Stomach (tissue), 9 donors: ENCODE data around the gene CD74. TPM values are rescaled to one million over a fixed set of nuclear protein-coding genes. Genes with fewer than 3 reads are reported as not detected.

Source experiments
- DNase-seq, 2 donors: peaks; one replicate each; pipeline versions ENCODE4 v3.0.0 to v3.0.0-alpha.2; 2013 to 2019
- H3K27ac ChIP-seq, 5 donors: fragments of 200-600 bp in 4 of 5; sonication (generic) in 4 of 5; one replicate each; pipeline ENCODE4 v1.5.1; 2013 to 2019; ENCODE audit warnings: mild to moderate bottlenecking in 1 of 5, moderate library complexity in 1 of 5
- H3K27me3 ChIP-seq, 3 donors: fragments of 200-600 bp; sonication (generic); one replicate each; pipeline ENCODE4 v1.5.1; 2017 to 2019; ENCODE audit warnings: mixed run types in 1 of 3
- H3K36me3 ChIP-seq, 4 donors: fragments of 200-600 bp; sonication (generic); 1 replicate in 3 of 4; 2 replicates in 1 of 4; pipeline ENCODE4 v1.5.1; 2016 to 2019
- H3K4me1 ChIP-seq, 4 donors: fragments of 200-600 bp; sonication (generic); one replicate each; pipeline ENCODE4 v1.5.1; 2016 to 2019
- H3K4me3 ChIP-seq, 4 donors: fragments of 200-600 bp; sonication (generic) in 3 of 4; one replicate each; pipeline ENCODE4 v1.5.1; 2016 to 2019; ENCODE audit warnings: mild to moderate bottlenecking in 1 of 4
- H3K9me3 ChIP-seq, 4 donors: fragments of 200-600 bp; sonication (generic); one replicate each; pipeline ENCODE4 v1.5.1; 2016 to 2019
- CTCF ChIP-seq, 7 experiments: fragments of 450-650 bp in 4 of 7; fragments of 200-600 bp in 3 of 7; sonication (generic) in 3 of 7; IDR thresholded peaks; one replicate each; pipeline ENCODE4 v1.5.1; 2016 to 2019; ENCODE audit warnings: antibody characterized with exemption in 7 of 7, control low read depth in 2 of 7, mild to moderate bottlenecking in 1 of 7
- EP300 ChIP-seq: sonication (generic); formaldehyde crosslinking; IDR thresholded peaks from one replicate; pipeline ENCODE4 v1.6.1; 2017; ENCODE audit warnings: antibody characterized with exemption
- POLR2A ChIP-seq, 4 donors: fragments of 450-650 bp; IDR thresholded peaks; one replicate each; pipeline ENCODE4 v1.6.1; 2016; ENCODE audit warnings: antibody characterized with exemption in 4 of 4, control low read depth in 2 of 4, mild to moderate bottlenecking in 1 of 4, moderate library complexity in 1 of 4
- POLR2AphosphoS5 ChIP-seq, 3 donors: sonication (generic); formaldehyde crosslinking; IDR thresholded peaks; one replicate each; pipeline ENCODE4 v1.6.1; 2016; ENCODE audit warnings: antibody characterized with exemption in 3 of 3
- WGBS, 5 donors: extraction: QIAGEN DNeasy Blood & Tissue Kit in 3 of 5; methylation state at CpG; one replicate each; pipeline versions ENCODE4 v1.1.5 to v1.1.7; 2013 to 2018; 5-methylcytosine and 5-hydroxymethylcytosine counted together
- intact Hi-C: fragments of 100-400 bp; cut with DNase I; formaldehyde crosslinking; loops from one replicate; pipeline ENCODE4 v1.15.1; 2023; ENCODE audit warnings: low total_unique reads
- polyA plus RNA-seq, 3 donors: library from polyadenylated mRNA; stranded (reverse); fragments of 200-250 nt; gene quantifications; one replicate each; pipeline ENCODE4 v1.2.3, GENCODE V29; 2013
- total RNA-seq, 5 donors: library from RNA; depleted of rRNA; stranded (reverse); fragments of >200 nt; gene quantifications; one replicate each; pipeline versions ENCODE4 v1.1.0 to v1.2.3, GENCODE V29; 2014 to 2016
- donor health status: healthy with polysubstance abuse.
- donor health status: Bipolar disorder and iron deficiency.
- donor health status: healthy.

CD74 gene
- total and polyA plus RNA-seq, 8 donors: 102 to 1,185 (median 296) TPM

- peaks cover 17 to 55% (median 36%) of the 10 kb centered on the region in 4 donors for H3K4me1 ChIP-seq
- intact Hi-C loops: no loop called here
- H3K27ac ChIP-seq: peak overlapping the region; percentile 83 to 96 (median 86)
- peak overlapping the region; percentile 46 to 57 (median 52) for H3K4me3 ChIP-seq
- DNase-seq: peak; percentile 79 to 95
- H3K27me3 ChIP-seq: no peaks in the 10 kb centered on the region
- H3K36me3 ChIP-seq: peaks cover 8 to 34% (median 15%) of the 10 kb centered on the region in 4 donors
- TF ChIP-seq POLR2AphosphoS5 (IDR thresholded peaks at IDR 0.05): peak in 2 of 3 donors; percentile 2 to 82
- TF ChIP-seq CTCF (IDR thresholded peaks at IDR 0.05): no peak
- 11 to 16% (median 13%) methylated on average over 4 of the region's 4 CpGs for WGBS, 5 donors
- no peaks in the 10 kb centered on the region for H3K9me3 ChIP-seq
Observed at GRCh38 chr5:150410524-150411244, 2.0 kb downstream of the CD74 start.

GRCh38 chr5:150409638-150410523 is 2.8 kb downstream of the CD74 start:
- H3K9me3 ChIP-seq: no peaks in the 10 kb centered on the region
- intact Hi-C loops: no loop called here

GRCh38 chr5:150408231-150408943 is 4.3 kb downstream of the CD74 start:
- peaks cover 24 to 57% (median 37%) of the 10 kb centered on the region in 4 donors for H3K36me3 ChIP-seq
- peak overlapping the region in 4 of 5 donors; percentile 83 to 96 (median 88) for H3K27ac ChIP-seq
- no peaks in the 10 kb centered on the region for H3K27me3 ChIP-seq
- intact Hi-C loops: no loop called here
- TF ChIP-seq EP300 (no peak), CTCF (IDR thresholded peaks at IDR 0.05) (no peak), POLR2AphosphoS5 (IDR thresholded peaks at IDR 0.05) (no peak), POLR2A (IDR thresholded peaks at IDR 0.05) (no peak)
- no peak for DNase-seq
- peak overlapping the region in 1 of 4 donors; percentile 57 for H3K4me3 ChIP-seq
- no peaks in the 10 kb centered on the region for H3K9me3 ChIP-seq
- WGBS, 5 donors: 86 to 94% (median 91%) methylated on average over 8 of the region's 8 CpGs
- H3K4me1 ChIP-seq: peaks cover 13 to 50% (median 36%) of the 10 kb centered on the region in 4 donors

More at GRCh38 chr5:150409638-150410523, 2.8 kb downstream of the CD74 start:
- 5 to 11% (median 7%) methylated on average over 15 of the region's 15 CpGs for WGBS, 5 donors
- no peaks in the 10 kb centered on the region for H3K27me3 ChIP-seq
- H3K4me3 ChIP-seq: peak overlapping the region; percentile 46 to 57 (median 52)
- TF ChIP-seq POLR2A (IDR thresholded peaks at IDR 0.05): no peak
- peak in 2 of 3 donors; percentile 64 to 66 for TF ChIP-seq POLR2AphosphoS5 (IDR thresholded peaks at IDR 0.05)
- peak overlapping the region; percentile 61 to 96 (median 86) for H3K27ac ChIP-seq
- DNase-seq: peak; percentile 85 to 95
- peaks cover 17 to 55% (median 38%) of the 10 kb centered on the region in 4 donors for H3K4me1 ChIP-seq
- peaks cover 16 to 42% (median 23%) of the 10 kb centered on the region in 4 donors for H3K36me3 ChIP-seq

DNA sequence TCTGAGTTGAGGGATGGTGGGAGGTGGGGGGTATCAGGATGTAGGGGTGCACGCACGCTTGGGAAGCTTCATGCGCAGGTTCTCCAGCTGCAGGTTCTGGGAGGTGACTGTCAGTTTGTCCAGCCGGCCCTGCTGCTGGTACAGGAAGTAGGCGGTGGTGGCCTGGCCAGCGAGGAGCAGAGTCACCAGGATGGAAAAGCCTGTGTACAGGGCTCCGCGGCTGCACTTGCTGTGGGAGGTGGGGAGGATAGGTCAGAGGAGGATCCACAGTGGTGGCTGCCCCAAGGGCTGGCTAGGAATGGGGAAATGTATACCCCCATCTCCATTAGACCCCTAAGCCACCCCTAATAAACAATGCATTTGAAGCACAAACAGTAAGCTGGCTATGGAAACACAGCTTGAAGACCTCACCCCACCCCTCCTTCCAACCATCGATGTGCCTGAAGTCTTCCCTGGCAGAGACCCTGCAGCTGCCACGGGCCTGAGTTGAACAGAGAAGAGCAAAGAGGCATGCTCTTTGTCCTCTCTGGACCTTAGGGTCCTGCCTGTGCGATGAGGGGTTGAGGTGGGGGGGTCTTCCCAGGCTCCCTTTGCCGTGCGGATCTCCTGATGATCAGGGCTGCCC is 5.5 kb downstream of the CD74 start:
- no peak for TF ChIP-seq POLR2AphosphoS5 (IDR thresholded peaks at IDR 0.05)
- TF ChIP-seq CTCF (IDR thresholded peaks at IDR 0.05): no peak
- intact Hi-C loops: no loop called here
- DNase-seq: no peak
- peaks cover 10 to 43% (median 32%) of the 10 kb centered on the region in 4 donors for H3K4me1 ChIP-seq
- H3K4me3 ChIP-seq: peak overlapping the region in 1 of 4 donors; percentile 57
- H3K27me3 ChIP-seq: no peaks in the 10 kb centered on the region
- peaks cover 34 to 69% (median 48%) of the 10 kb centered on the region in 4 donors for H3K36me3 ChIP-seq
- H3K9me3 ChIP-seq: no peaks in the 10 kb centered on the region
- WGBS, 5 donors: 68 to 82% (median 80%) methylated on average over 13 of the region's 13 CpGs
- H3K27ac ChIP-seq: peak overlapping the region in 2 of 5 donors; percentile 2 to 96
